HG02678 (cell line): ENCODE data around the gene EMILIN2.

Source experiments
- ATAC-seq: cut with Tn5 transposase; IDR thresholded peaks from one replicate; pipeline ENCODE4 v1.9.1; 2021; ENCODE audit warnings: mild to moderate bottlenecking, moderate library complexity; ENCODE audit not compliant: unreplicated experiment

Gene EMILIN2

DNA sequence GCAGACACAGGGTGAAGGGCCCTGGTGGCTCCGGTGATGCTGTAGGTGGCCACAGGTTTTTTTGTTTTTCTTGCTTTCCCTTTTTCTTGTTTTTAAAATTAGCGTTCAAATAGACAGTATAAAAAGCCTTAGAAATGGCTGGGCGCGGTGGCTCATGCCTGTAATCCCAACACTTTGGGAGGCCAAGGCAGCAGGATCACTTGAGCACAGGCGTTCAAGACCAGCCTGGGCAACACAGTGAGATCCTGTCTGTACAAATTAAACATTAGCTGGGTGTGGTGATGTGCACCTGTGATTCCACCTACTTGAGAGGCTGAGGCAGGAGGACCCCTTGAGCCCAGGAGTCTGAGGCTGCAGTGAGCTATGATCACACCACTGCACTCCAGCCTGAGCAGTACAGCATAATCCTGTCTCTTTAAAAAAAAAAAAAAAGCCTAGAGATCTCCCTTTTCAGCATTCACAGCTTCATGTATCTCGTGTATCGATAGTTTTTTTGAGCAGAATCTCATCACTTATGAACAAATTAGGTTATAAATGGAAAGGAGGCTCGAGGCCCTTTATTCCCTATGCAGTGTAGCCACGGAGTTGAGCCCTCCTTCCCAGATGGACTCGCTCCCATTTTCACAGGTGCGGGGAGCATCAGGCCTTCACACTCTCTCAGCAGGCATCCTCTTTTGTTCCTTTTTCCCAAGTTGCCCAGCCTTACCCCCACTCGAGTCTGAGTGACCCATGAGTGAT is 50.8 kb downstream of the EMILIN2 start:
- no peak for ATAC-seq

DNA sequence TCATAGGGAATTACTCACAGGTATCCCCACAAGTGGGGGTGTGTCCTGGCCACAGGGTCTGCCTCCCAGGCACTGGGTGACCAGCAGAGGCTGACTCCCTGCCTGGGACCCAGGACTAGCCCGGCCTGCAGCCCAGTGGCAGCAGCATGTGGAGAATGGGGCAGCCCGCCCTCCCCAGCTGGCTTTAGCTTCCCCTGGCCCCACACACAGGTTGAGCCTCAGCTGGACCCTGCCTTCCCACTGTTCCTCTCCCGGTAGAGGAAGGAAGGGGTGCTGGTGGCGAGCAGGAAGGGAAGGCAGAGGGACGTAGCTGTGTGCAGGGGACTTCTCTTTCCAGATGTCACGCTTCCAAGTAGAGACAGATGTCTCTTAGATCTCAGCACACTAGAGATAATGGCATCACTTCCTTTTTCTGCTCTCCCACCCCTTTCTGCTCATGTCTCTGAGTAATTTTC is 51.4 kb downstream of the EMILIN2 start:
- ATAC-seq = no peak

DNA sequence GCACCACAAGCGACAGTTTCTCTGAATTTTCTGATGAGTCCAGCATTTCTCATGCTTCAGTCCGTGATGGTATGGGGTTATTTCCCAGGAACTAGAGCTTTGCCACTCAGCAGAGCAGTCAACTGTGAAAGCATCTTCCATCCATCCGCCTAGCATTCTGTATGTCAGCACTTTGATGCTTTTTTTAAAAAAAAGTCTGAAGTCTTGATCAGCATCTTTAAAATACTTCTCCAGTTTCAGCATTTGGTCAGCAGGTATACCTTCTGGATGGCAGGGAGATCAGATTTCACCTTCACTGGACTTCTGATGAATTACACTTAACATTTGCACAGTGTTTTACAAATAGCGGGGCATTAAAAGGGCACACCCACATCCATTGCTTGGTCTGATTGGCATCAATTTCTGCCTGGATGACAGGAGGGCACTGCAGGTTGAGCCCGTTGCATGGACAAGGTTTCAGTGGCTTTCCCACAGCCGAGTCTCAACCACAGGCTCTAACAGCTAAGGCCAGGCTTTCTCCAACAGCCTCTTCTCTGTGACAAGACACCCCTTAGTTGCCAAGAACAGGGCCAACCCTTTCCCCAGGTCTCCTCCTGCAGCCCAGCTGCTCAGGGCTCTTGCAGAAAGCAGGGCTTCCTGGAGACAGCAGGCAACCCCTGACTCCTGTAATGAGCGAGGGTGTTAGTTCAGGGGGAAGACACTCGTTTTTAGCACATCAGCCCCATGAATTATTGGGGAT is 54.0 kb downstream of the EMILIN2 start:
- no peak for ATAC-seq

DNA sequence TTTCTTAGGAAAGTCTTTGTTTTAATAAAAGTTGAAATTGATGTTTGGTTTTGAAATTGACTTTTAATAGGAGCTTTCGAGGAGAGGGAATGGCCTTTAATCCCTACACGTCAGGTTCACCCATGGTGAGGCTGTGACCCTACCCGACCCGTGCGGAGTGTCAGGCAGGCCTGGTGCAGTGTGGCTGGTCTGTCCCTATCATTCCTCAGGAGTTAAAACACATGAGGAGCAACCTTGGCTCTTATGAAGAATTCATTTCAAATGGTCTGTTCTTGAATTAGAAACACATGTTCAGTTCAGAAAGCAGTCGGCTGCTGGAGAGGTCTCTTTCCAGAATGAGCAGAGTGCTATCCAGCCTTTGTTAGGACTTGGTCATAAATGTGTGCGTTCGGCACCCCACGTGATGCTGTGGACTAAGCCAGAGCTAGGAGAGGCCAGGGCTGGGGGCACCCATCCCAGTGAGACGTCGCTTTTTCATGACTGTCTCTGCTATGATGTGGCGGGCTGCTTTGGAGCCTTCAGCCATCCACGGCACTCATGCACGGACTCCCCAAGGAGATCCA is 54.7 kb downstream of the EMILIN2 start:
- ATAC-seq = no peak

DNA sequence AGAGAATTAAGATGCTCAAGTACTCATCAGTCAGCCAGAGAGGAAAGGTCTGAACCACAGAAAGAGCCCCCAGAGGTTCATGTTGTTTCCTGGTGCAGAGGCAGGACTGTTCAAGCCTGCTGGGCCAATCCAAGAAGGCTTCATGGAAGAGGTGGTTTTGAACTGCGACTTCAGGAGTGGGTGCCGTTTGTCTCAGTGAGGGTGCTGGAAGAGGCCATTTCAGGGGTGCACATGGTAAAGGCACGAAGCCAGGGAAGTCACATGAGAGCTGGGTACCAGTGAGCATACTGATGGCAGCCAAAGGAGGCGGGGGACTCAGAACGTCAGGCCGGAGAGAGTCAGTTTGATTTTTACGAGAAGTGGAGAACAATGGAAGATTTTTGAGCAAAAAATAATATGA is 55.5 kb downstream of the EMILIN2 start:
- no peak for ATAC-seq

DNA sequence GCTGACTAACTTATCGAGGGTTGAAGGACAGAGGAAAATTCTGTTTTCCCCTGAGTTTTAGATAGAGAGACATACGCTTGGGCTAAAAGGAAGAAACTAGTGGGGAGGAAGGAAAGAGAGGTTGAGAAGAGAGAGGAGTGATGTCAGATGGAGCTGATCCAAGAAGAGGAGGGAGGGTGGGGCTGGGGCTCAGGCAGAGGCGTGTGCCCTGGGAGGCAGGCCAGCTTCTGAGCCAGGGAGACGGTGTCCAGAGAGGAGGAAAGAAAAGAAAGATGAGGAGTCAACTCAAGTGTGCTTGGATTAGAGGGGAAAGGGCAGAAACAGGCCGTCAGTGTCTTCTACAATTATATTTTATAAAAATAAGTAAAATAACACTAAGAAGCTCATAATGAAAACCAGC is 56.2 kb downstream of the EMILIN2 start:
- no peak for ATAC-seq

DNA sequence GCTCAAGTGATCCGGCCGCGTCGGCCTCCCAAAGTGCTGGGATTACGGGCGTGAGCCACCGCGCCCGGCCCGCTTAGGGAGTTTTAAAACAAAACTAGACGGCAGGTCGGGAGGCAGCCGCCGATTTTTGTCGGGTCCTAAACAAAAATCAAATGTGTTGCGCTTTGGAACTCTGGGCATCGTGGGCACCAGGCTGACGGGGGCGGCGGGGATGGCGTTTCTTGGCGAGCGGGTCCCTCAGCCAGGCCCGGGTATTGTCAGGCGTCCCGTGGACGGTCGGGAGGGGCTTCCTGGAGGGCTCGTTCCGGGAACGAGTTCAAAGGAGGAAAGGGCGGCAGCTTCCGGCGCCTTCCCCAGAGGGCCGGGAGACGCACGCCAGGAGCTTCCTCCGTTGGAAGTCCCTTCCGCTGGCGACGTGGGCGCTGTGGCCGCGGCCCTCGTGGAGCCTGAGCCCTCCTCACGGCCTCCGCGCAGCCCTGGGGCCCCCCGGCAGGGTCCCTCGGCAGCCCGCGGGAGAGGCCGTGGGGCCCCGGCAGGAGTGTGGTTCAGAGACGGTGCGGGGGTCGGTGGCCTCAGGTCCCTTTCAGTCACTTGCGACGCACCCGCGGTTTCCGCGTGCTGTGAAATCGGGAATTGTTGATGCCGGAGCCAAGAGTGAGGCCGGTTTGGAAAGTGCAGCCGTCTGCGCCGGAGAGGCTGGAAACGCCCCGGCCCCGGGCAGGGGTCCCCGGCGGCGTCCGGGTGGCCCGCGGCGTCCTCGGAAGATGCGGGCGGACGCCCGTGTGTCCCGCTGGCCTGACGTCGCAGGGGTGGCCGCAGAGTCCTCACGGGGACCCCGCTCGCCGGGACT is 59.3 kb downstream of the EMILIN2 start:
- ATAC-seq = peak; percentile 40

DNA sequence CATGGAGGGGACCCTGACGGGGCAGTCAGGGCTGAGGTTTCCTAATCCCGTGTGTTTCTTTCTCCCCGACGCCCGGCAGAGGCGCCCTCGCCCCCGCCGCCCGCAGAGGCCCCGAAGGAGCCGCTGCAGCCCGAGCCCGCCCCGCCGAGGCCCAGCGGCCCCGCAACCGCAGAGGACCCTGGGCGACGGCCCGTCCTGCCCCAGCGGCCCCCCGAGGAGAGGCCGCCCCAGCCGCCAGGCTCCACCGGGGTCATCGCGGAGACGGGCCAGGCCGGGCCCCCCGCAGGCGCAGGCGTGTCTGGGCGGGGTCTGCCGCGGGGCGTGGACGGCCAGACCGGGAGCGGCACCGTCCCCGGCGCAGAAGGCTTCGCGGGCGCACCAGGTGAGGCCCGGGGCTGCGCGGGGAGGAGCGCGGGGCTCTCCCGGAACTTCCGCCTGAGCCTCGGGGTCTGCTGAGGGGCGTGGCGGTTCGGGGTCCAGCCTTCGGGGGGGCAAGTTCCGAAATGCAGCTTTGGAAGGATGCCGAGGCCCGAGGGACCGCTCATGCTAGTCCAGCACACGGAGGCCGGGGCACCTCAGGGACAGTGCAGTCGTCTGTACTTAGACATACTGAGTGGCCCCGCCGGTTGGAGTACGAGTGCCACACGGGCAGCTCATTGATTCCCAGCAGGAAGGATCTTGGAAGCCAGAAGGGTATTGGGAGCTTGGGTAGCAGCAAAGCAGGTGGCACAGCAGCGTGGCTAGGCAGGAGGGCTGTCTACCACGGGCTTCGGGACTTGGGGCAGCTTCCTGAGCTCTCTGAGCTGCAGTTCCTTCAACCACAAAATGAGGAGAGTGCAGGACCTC is 60.1 kb downstream of the EMILIN2 start:
- ATAC-seq = peak; percentile 58

DNA sequence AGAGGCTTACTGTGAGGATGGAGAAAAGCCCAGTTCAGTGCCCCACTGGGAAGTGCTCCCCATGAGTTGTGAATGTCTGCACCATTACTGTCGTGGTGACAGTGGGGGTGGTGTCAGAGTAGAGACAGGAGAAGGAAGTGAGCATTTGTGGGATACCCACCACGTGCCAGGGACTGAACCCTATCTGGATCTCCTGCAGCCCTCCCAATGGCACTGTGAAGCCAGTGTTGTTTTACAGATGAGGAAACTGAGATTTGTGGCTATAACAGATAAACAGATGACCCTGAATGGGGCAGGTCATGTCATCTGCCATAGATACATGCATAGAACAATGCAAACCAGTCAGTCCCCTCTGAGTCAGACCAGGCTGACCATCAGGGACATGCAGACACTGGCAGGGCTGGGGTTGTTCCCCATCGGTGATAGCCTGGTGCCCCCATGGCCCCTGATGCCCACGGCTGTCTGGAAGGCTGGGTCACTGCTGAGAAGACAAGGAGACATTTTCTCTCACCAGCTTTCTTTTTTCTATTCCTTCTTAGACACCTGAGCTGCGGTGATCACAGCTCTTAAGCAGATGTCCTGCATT is 60.8 kb downstream of the EMILIN2 start:
- no peak for ATAC-seq

DNA sequence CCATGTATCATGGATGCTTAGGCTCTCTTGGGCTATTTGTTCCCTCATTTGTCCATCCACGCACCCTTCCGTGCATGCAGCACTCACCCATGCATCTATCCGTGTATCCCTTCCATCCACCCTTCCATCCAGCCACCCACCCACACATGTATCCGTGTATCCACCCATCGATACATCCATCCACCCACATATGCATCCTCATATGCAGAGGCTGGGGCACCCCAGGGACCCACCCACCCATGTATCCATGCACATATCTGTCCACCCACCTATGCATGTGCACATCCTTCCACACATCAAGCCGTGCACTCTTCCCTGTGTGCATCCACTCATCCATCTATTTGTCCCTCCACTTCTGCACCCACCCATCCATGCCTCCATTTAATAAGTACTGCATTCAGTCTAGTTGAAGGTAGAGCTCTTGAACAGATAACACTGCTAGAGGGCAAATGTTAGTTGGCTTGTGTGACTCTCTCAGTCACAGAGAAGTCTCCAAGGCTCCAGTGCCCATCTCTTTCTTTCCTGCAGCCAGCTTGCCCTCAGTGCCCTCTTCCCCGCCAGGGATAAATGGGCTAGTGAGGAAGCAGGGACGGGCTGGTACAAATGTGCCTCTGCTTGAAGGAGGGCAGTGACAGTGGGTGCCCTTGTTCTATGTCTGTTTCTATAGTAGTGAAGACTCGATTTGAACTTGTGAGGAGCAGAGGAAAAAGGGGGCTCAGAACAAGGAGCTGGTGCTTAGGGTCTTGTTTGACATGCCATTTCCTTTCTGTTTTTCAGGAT is 61.5 kb downstream of the EMILIN2 start:
- ATAC-seq = no peak

DNA sequence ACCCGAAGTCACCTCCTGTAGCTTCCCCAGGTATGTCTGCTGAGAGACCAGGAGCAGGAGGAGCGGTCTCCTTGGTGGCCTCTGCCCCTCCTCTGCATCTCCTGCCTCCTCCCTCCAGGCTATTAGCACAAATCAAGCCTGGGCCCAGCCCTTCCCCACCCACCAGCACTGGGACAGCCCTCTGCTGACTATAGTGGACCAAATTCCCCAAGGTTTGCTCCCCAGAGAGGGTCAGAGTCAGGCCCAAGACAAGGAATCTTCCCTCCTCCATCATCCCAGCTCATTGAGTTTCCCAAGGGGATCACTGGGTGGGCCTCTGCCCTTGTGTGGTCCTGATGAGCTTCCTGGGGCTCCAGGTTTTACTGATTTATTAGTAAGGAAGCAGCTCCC is 62.1 kb downstream of the EMILIN2 start:
- no peak for ATAC-seq

DNA sequence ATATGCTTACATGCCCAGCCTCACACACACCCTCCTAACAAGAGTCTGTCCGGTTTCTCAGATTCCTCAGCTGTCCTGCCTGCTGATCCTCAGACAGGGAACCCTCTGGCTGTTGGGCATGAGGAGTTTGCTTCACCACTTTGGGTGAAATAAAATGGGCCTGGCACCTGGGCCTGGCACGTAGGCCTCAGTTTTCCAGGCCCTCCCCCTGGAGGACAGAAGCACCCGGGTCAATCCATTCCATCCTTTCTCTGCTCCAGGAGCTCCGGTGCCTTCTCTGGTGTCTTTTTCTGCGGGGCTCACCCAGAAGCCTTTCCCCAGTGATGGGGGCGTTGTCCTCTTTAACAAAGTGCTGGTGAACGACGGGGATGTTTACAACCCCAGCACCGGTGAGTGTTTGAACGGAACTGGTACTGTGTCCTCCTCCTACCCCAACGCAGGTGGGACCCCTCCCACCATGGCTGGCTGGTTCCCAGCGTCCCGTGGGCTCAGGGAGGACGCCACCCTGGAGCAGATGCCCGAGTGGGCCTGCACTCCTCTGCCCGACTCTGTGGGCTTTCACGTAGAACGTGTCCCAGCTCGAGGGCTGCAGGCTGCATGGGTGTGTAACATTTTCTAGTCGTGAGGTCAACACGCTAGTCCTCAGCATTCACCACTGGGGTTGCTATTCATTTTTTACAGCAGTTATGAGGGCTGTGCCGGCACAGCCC is 62.8 kb downstream of the EMILIN2 start:
- ATAC-seq = no peak

DNA sequence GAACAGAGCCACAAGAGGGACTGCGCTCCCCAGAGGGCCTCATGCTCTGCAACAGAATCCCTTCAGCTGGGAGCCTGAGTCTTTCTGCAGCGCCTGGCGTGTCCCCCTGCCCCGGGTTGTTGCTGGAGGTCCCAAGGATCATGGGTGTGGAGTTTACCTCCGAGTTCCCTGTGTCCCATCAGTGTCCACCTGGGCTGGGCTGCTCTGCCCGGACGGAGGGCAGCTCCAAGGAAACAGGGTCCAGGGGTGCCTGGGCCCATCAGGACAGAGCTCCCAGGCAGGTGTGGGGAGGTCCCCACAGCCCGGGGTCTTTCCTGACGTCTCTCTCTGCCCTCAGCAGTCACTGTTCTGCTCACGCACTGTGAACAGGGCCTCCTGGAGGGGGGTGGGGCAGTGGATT is 63.5 kb downstream of the EMILIN2 start:
- no peak for ATAC-seq

DNA sequence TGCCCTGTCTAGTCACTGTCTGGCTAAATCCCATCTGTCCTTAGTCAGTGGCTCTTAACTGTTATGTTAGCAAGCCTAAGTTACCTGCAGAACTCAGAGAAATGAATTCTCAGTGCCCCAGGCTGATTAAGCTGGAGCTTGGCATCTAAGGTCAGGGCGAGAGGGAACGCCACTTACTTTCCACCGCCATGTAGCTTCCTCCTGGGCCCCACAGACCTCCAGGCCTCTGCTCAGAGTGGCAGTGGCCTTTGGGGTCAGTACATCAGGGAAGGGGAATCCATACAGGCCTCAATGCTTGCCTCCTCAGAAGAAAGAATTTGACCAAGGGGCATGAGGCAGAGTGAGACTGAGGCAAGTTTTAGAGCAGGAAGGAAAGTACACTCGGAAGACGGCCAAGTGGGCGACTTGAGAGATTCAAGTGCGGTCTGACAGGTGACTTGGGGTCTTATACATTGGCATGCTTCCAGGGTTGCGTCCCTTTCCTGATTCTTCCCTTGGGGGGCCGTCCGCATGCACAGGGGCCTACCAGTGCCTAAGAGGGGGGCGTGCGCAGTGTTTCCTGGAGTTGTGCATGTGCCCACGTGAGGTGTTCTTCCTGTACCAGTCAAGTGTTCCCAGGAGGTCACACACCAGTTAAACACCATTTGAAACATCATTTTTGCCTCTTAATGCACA is 64.1 kb downstream of the EMILIN2 start:
- no peak for ATAC-seq

DNA sequence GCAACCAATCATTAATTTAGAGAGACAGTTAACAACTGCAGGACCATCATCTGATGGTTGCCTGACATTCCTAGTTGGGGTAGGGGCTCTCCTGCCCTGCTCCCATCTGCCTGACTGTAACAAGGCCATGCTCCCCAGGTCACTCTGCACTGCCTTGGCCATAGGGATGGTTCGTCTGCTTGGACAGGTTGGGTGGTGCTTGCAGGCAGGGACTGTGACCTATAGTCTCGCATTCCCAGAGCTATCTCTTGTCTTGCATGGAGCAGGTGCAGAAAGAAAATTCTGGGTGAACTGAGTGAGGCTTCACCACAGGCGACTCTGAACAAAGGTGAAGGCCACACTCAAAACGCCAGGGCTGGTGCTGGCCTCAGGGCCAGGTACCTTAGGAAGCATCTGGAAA is 64.7 kb downstream of the EMILIN2 start:
- ATAC-seq = no peak

DNA sequence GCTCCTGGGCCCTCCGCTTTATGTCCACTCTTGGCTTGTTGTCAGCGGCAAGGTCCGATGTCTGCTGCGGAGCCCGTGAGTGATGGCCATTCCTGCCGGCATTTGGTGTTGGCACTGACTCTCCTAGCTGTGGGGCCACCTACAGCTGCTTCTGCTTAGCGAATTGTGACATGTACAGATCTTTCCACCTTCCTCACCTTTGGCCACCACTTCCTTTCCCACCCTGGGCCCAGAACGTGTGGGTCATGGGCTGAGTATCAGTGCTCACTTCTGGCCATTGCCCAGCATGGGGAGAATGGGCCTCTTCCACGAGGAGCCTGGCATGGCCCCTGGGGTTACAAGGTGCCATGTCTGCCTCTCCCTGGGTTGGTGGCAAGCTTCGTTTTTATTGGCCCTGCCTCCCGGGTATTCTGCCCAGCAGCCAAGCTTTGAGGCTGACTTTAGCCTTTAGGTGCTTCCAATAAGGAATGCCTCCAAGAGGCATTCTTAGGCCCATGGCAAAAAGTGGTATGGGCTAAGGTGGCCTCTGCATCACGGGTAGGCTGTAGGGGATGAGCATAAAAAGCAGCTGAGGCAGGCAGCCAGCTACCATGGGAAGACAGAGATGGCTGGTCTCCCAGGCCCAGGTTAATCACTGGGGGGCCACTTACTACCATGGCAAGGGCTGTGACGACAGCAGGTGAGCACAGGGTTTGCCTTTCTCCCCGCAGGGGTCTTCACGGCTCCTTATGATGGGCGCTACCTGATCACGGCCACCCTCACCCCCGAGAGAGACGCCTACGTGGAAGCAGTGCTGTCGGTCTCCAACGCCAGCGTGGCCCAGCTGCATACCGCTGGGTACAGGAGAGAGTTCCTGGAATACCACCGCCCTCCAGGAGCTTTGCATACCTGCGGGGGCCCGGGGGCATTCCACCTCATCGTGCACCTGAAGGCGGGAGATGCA is 65.8 kb downstream of the EMILIN2 start:
- ATAC-seq = no peak
